WTC11 (cell line): ENCODE data around the gene DEPDC1B. TPM values are rescaled to one million over a fixed set of nuclear protein-coding genes. Genes with fewer than 3 reads are reported as not detected.
A peak's percentile ranks its signal among the peaks of the same experiment; 100 is the strongest.

ENCODE experiments used
- ATAC-seq: fragments of 200-7000 bp; cut with Tn5 transposase; 2 replicates; pipeline ENCODE4 v1.10.0; 2021; ENCODE audit warnings: mild to moderate bottlenecking, moderate library complexity
- CTCF ChIA-PET: fragments of 300-600 bp; sonication (Branson Sonifier 250); formaldehyde crosslinking; loops from one replicate; lab custom pipeline; 2021; ENCODE audit warnings: antibody characterized with exemption; lab: Charles Lee
- POLR2A ChIA-PET: fragments of 350-600 bp; sonication (Branson Sonifier 250); formaldehyde crosslinking; loops from one replicate; lab custom pipeline; 2021; ENCODE audit warnings: antibody characterized with exemption; lab: Charles Lee
- DNase-seq: peaks from one replicate; pipeline ENCODE4 v3.0.0; 2021; ENCODE audit warnings: low spot score
- H3K27ac Mint-ChIP-seq: 2 replicates; pipeline ENCODE4 v1.8.0; 2021; ENCODE audit warnings: mixed read lengths
- H3K27me3 Mint-ChIP-seq: 2 replicates; pipeline ENCODE4 v1.8.0; 2021; ENCODE audit warnings: low read depth, mild to moderate bottlenecking, moderate library complexity, mixed read lengths
- H3K36me3 Mint-ChIP-seq: 2 replicates; pipeline ENCODE4 v1.8.0; 2021; ENCODE audit warnings: mixed read lengths
- H3K4me1 Mint-ChIP-seq: 2 replicates; pipeline ENCODE4 v1.8.0; 2022; ENCODE audit warnings: mixed read lengths
- H3K4me3 Mint-ChIP-seq: 2 replicates; pipeline ENCODE4 v1.8.0; 2021; ENCODE audit warnings: mild to moderate bottlenecking, moderate library complexity, mixed read lengths
- H3K9me3 Mint-ChIP-seq: 2 replicates; pipeline ENCODE4 v1.8.0; 2021; ENCODE audit warnings: mixed read lengths
- CREB1 ChIP-seq: sonication (generic); formaldehyde crosslinking; IDR thresholded peaks from 2 replicates; pipeline ENCODE4 v1.8.0; 2023; ENCODE audit warnings: mild to moderate bottlenecking, missing genetic modification reagents
- E2F4 ChIP-seq: sonication (generic); formaldehyde crosslinking; IDR thresholded peaks from 2 replicates; pipeline ENCODE4 v1.8.1; 2022; ENCODE audit warnings: low read depth, mild to moderate bottlenecking, moderate library complexity, missing genetic modification reagents, borderline replicate concordance
- ESRRA ChIP-seq: sonication (generic); formaldehyde crosslinking; IDR thresholded peaks from 2 replicates; pipeline ENCODE4 v1.8.1; 2022; ENCODE audit warnings: mild to moderate bottlenecking, missing genetic modification reagents, borderline replicate concordance
- ETV6 ChIP-seq: sonication (generic); formaldehyde crosslinking; IDR thresholded peaks from 2 replicates; pipeline ENCODE4 v1.8.1; 2022; ENCODE audit warnings: mild to moderate bottlenecking, missing genetic modification reagents
- KAT7 ChIP-seq: sonication (generic); formaldehyde crosslinking; IDR thresholded peaks from 2 replicates; pipeline ENCODE4 v1.8.1; 2023; ENCODE audit warnings: missing genetic modification reagents, mild to moderate bottlenecking, borderline replicate concordance
- MYBL2 ChIP-seq: sonication (generic); formaldehyde crosslinking; IDR thresholded peaks from 2 replicates; pipeline ENCODE4 v1.8.1; 2023; ENCODE audit warnings: mild to moderate bottlenecking, moderate library complexity, missing genetic modification reagents
- NFATC4 ChIP-seq: fragments of 250-450 bp; sonication (Bioruptor Pico); IDR thresholded peaks from 2 replicates; pipeline ENCODE4 v1.9.0; 2021; ENCODE audit warnings: mild to moderate bottlenecking
- NR3C1 ChIP-seq: sonication (generic); formaldehyde crosslinking; conservative IDR thresholded peaks from 2 replicates; pipeline ENCODE4 v1.8.1; 2023; ENCODE audit warnings: low read depth, mild to moderate bottlenecking, missing genetic modification reagents
- SMAD3 ChIP-seq: sonication (generic); formaldehyde crosslinking; IDR thresholded peaks from 2 replicates; pipeline ENCODE4 v1.8.0; 2022; ENCODE audit warnings: missing genetic modification reagents, mild to moderate bottlenecking, borderline replicate concordance
- STAT6 ChIP-seq: sonication (generic); formaldehyde crosslinking; conservative IDR thresholded peaks from 2 replicates; pipeline ENCODE4 v1.8.1; 2023; ENCODE audit warnings: mild to moderate bottlenecking, low read depth, missing genetic modification reagents, moderate library complexity
- ZNF232 ChIP-seq: sonication (generic); formaldehyde crosslinking; IDR thresholded peaks from 2 replicates; pipeline ENCODE4 v1.8.0; 2022; ENCODE audit warnings: mild to moderate bottlenecking, missing genetic modification reagents
- total RNA-seq: library from RNA; stranded (reverse); gene quantifications from 3 replicates; pipeline ENCODE4 v1.2.3, GENCODE V29; 2021
- TF ChIP-seq, protein P1 (sequence below): sonication (generic); formaldehyde crosslinking; IDR thresholded peaks from 2 replicates; pipeline ENCODE4 v1.8.1; 2023; ENCODE audit warnings: mild to moderate bottlenecking, missing genetic modification reagents
- TF ChIP-seq, protein P2 (sequence below): sonication (generic); formaldehyde crosslinking; IDR thresholded peaks from 2 replicates; pipeline ENCODE4 v1.8.0; 2023; ENCODE audit warnings: missing genetic modification reagents, mild to moderate bottlenecking, borderline replicate concordance

The DEPDC1B gene
- total RNA-seq, 1 experiment from 2014 or later, result 55.1 TPM

DNA sequence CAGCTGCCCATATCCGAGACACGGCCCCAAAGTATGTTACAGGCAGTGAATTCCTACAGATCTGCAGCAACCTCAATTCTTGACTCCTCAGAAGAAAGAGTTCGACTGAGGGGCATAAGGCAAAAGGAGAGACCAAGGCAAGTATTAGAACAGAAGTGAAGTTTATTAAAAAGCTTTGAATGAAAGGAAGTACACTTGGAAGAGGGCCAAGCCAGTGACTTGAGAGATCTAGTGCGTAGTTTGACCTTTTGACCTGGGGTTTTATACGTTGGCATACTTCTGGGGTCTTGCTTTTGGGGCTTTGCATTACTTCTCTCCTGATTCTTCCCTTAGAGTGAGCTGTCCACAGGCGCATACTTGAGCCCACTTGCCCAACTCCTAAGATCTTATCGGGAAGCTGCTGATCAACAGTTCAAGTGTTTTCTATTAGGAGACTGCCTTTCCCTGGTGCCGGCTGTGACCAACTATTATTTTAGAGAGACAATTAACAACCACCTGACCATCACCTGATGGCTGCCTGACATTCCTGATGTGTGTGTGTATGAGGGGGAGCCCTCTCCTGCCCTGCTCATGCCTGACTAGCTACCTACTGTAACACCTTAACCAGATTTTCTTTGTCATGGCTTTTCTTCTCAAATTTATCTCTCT, 1.5 kb upstream of the DEPDC1B start:
- Mint-ChIP-seq H3K9me3 (no peaks in the 10 kb centered on the region), H3K27ac (no peak overlapping the region), H3K36me3 (peaks cover 3% of the 10 kb centered on the region), H3K4me3 (no peak overlapping the region), H3K27me3 (no peaks in the 10 kb centered on the region), H3K4me1 (peaks cover 28% of the 10 kb centered on the region)
- TF ChIP-seq ESRRA (CRISPR knock-in tag) (no peak), NFATC4 (no peak), CREB1 (CRISPR knock-in tag) (no peak), KAT7 (no peak), ETV6 (CRISPR knock-in tag) (no peak), E2F4 (CRISPR knock-in tag) (no peak), ZNF232 (CRISPR knock-in tag) (no peak)
- CTCF ChIA-PET, result interaction anchor here (1.2 kb wide), 1 partner anchor 143 kb away, joined by 3 read pairs; the partner anchor contains the start of gene ELOVL7
- DNase-seq, result no peak
- ATAC-seq, result no peak
- POLR2A ChIA-PET, result no interaction called here

DNA sequence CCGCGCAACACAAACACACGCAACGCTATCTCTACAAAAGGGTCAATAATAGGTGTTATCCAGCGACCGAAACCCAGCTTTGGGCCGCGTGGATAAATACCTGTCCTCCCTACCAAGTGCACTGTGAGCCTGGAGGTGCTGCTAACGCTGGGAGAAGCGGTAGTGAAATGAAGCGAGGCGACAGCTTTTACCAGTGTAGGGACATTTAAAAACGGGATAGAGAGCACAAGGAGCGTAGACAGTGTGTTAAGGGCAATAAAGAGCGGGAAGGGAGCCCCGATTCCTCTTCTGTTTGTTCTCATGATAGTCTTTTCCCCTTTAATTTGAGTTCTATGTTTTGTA, 421 bp upstream of the DEPDC1B start:
- ChIA-PET CTCF (interaction anchor here (0.7 to 2.0 kb wide), 11 partner anchors 10 to 1234 kb away, joined by 3 to 18 read pairs (median 5); partner anchors contain the start of gene ELOVL7), POLR2A (interaction anchor here (1.0 to 2.4 kb wide), 12 partner anchors 9 to 324 kb away, joined by 3 to 22 read pairs (median 4); partner anchors contain the start of genes ELOVL7, ERCC8 and NDUFAF2)
- no peak for DNase-seq
- Mint-ChIP-seq H3K4me3 (peak overlapping the region; percentile 75), H3K27ac (peak overlapping the region; percentile 98), H3K9me3 (peaks cover 1% of the 10 kb centered on the region), H3K36me3 (peaks cover 10% of the 10 kb centered on the region), H3K27me3 (no peaks in the 10 kb centered on the region), H3K4me1 (peaks cover 28% of the 10 kb centered on the region)
- TF ChIP-seq, protein P1, sequence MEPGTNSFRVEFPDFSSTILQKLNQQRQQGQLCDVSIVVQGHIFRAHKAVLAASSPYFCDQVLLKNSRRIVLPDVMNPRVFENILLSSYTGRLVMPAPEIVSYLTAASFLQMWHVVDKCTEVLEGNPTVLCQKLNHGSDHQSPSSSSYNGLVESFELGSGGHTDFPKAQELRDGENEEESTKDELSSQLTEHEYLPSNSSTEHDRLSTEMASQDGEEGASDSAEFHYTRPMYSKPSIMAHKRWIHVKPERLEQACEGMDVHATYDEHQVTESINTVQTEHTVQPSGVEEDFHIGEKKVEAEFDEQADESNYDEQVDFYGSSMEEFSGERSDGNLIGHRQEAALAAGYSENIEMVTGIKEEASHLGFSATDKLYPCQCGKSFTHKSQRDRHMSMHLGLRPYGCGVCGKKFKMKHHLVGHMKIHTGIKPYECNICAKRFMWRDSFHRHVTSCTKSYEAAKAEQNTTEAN, result no peak
- TF ChIP-seq ZNF232 (CRISPR knock-in tag) (no peak), KAT7 (no peak), SMAD3 (CRISPR knock-in tag) (no peak), NR3C1 (CRISPR knock-in tag) (no peak), STAT6 (CRISPR knock-in tag) (no peak), MYBL2 (no peak)
- TF ChIP-seq, protein P2, sequence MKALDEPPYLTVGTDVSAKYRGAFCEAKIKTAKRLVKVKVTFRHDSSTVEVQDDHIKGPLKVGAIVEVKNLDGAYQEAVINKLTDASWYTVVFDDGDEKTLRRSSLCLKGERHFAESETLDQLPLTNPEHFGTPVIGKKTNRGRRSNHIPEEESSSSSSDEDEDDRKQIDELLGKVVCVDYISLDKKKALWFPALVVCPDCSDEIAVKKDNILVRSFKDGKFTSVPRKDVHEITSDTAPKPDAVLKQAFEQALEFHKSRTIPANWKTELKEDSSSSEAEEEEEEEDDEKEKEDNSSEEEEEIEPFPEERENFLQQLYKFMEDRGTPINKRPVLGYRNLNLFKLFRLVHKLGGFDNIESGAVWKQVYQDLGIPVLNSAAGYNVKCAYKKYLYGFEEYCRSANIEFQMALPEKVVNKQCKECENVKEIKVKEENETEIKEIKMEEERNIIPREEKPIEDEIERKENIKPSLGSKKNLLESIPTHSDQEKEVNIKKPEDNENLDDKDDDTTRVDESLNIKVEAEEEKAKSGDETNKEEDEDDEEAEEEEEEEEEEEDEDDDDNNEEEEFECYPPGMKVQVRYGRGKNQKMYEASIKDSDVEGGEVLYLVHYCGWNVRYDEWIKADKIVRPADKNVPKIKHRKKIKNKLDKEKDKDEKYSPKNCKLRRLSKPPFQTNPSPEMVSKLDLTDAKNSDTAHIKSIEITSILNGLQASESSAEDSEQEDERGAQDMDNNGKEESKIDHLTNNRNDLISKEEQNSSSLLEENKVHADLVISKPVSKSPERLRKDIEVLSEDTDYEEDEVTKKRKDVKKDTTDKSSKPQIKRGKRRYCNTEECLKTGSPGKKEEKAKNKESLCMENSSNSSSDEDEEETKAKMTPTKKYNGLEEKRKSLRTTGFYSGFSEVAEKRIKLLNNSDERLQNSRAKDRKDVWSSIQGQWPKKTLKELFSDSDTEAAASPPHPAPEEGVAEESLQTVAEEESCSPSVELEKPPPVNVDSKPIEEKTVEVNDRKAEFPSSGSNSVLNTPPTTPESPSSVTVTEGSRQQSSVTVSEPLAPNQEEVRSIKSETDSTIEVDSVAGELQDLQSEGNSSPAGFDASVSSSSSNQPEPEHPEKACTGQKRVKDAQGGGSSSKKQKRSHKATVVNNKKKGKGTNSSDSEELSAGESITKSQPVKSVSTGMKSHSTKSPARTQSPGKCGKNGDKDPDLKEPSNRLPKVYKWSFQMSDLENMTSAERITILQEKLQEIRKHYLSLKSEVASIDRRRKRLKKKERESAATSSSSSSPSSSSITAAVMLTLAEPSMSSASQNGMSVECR, result no peak
- peak; percentile 13 for ATAC-seq
